Measurements from ENCODE around the gene VIL1. TPM values are rescaled to one million over a fixed set of nuclear protein-coding genes. Genes with fewer than 3 reads are reported as not detected.

VIL1 gene
- total and polyA plus RNA-seq, 2 of the 13 experiments (the other 11 are each of a cell fraction or from before 2014, with no cell fraction given), result 287 to 301 TPM

DNA sequence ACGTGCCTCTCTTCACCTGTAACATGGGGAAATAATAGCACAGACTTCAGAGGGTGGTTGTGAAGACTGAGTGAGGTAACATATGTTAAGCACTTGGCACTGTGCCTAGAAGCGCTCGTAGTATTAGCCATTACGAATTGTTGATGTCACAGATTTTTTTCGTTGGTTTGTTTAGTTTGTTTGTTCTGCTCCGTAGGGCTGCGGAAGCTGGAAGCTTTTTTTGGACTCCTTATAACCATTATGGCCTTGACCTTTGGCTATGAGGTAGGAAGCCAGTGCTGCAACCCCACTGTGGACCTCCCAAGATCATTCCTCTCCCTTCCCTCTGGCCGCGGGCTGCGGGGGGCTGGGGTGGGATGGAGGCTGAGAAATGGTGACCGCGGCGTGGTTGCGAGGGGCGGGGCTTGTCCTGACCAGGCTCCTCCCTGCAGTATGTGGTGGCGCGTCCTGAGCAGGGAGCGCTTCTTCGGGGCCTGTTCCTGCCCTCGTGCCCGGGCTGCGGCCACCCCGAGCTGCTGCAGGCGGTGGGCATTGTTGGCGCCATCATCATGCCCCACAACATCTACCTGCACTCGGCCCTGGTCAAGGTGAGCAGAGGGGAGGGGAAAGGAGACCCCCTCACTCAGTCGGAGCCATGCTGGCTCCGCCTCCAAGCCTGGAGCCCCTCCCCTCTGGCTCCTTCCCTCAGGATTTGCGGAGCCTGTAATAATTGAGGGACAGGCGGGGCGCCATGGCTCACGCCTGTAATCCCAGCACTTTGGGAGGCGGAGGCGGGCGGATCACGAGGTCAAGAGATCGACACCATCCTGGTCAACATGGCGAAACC lies 31.3 kb upstream of the VIL1 start (continued):
- peak; percentile 91 for TF ChIP-seq NFIC (IDR thresholded peaks at IDR 0.05; ENCODE audit: low read length)
- TF ChIP-seq ETV5 (CRISPR knock-in tag; IDR thresholded peaks at IDR 0.05; ENCODE audit: borderline replicate concordance), result peak; percentile 80; the same call in 1 of the 2 replicates
- TF ChIP-seq, protein P1, sequence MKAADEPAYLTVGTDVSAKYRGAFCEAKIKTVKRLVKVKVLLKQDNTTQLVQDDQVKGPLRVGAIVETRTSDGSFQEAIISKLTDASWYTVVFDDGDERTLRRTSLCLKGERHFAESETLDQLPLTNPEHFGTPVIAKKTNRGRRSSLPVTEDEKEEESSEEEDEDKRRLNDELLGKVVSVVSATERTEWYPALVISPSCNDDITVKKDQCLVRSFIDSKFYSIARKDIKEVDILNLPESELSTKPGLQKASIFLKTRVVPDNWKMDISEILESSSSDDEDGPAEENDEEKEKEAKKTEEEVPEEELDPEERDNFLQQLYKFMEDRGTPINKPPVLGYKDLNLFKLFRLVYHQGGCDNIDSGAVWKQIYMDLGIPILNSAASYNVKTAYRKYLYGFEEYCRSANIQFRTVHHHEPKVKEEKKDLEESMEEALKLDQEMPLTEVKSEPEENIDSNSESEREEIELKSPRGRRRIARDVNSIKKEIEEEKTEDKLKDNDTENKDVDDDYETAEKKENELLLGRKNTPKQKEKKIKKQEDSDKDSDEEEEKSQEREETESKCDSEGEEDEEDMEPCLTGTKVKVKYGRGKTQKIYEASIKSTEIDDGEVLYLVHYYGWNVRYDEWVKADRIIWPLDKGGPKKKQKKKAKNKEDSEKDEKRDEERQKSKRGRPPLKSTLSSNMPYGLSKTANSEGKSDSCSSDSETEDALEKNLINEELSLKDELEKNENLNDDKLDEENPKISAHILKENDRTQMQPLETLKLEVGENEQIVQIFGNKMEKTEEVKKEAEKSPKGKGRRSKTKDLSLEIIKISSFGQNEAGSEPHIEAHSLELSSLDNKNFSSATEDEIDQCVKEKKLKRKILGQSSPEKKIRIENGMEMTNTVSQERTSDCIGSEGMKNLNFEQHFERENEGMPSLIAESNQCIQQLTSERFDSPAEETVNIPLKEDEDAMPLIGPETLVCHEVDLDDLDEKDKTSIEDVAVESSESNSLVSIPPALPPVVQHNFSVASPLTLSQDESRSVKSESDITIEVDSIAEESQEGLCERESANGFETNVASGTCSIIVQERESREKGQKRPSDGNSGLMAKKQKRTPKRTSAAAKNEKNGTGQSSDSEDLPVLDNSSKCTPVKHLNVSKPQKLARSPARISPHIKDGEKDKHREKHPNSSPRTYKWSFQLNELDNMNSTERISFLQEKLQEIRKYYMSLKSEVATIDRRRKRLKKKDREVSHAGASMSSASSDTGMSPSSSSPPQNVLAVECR (CRISPR knock-in tag; IDR thresholded peaks at IDR 0.05; ENCODE audit: borderline replicate concordance), result peak; percentile 57; the same call in 1 of the 2 replicates
- peak; percentile 30; the same call in 1 of the 2 replicates for TF ChIP-seq ZBTB20 (CRISPR knock-in tag; IDR thresholded peaks at IDR 0.05; ENCODE audit: borderline replicate concordance, low read depth)
- TF ChIP-seq POLR2G (IDR thresholded peaks at IDR 0.05; ENCODE audit: low read depth, low read length), result no peak
- TF ChIP-seq JUND (CRISPR knock-in tag; IDR thresholded peaks at IDR 0.05), result no peak
- TF ChIP-seq, protein P2, sequence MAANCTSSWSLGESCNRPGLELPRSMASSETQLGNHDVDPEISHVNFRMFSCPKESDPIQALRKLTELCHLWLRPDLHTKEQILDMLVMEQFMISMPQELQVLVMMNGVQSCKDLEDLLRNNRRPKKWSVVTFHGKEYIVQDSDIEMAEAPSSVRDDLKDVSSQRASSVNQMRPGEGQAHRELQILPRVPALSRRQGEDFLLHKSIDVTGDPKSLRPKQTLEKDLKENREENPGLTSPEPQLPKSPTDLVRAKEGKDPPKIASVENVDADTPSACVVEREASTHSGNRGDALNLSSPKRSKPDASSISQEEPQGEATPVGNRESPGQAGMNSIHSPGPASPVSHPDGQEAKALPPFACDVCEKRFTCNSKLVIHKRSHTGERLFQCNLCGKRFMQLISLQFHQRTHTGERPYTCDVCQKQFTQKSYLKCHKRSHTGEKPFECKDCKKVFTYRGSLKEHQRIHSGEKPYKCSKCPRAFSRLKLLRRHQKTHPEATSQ (CRISPR knock-in tag; IDR thresholded peaks at IDR 0.05; ENCODE audit: borderline replicate concordance), result no peak
- no peak for TF ChIP-seq ZNF550 (CRISPR knock-in tag; IDR thresholded peaks at IDR 0.05; ENCODE audit: borderline replicate concordance)
- TF ChIP-seq TARDBP (CRISPR knock-in tag; IDR thresholded peaks at IDR 0.05), result peak; percentile 28; the same call in 1 of the 2 replicates
- 0 out of 2 replicates have a peak, but pooled peaks have one; percentile 1 for TF ChIP-seq ZNF605 (CRISPR knock-in tag; IDR thresholded peaks at IDR 0.05)
- no peak for TF ChIP-seq NONO (IDR thresholded peaks at IDR 0.05)
- TF ChIP-seq NONO (CRISPR knock-in tag; conservative IDR thresholded peaks at IDR 0.05), result peak; percentile 63
- TF ChIP-seq PAXIP1 (CRISPR knock-in tag; conservative IDR thresholded peaks at IDR 0.05), result peak; percentile 85
- TF ChIP-seq FOXP4 (CRISPR knock-in tag; IDR thresholded peaks at IDR 0.05), result 0 out of 2 replicates have a peak, but pooled peaks have one; percentile 19
- peak; percentile 8; the same call in 1 of the 2 replicates for TF ChIP-seq ZNF253 (CRISPR knock-in tag; IDR thresholded peaks at IDR 0.05; ENCODE audit: borderline replicate concordance)
- no peak for TF ChIP-seq GABPA (IDR thresholded peaks at IDR 0.05; ENCODE audit: low read depth, low read length)
- TF ChIP-seq GABPA (CRISPR knock-in tag; IDR thresholded peaks at IDR 0.05; ENCODE audit: low read depth), result peak; percentile 56

All from HepG2 (cell line).